NCI-H345 treated with DMSO at 0.1 percent for 48 hours (cell line): Measurements from ENCODE around the gene KIRREL1.

Experiments
- DNase-seq: peaks from one replicate; lab custom pipeline; 2025; ENCODE audit not compliant: unreplicated experiment; lab: John Stamatoyannopoulos, UW

KIRREL1 gene

DNA sequence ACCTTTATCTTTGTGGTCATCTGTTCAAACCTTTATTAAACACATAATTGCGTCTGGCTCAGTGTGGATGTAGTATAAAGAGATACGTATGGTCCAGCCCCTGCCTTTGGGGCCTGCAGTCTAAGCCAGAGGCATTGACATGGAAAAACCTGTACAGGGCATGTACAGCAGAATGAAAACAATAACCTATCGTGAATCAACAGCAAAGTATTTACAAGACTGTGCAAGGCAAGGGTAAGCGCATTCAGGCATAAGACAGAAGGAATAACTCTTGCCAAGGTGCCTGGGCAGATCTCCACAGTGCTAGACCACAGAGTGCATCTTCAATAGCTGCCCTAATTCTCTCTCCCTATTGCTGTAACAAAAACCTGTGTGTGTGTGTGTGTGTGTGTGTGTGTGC lies 35.5 kb downstream of the KIRREL1 start:
- no peak for DNase-seq

DNA sequence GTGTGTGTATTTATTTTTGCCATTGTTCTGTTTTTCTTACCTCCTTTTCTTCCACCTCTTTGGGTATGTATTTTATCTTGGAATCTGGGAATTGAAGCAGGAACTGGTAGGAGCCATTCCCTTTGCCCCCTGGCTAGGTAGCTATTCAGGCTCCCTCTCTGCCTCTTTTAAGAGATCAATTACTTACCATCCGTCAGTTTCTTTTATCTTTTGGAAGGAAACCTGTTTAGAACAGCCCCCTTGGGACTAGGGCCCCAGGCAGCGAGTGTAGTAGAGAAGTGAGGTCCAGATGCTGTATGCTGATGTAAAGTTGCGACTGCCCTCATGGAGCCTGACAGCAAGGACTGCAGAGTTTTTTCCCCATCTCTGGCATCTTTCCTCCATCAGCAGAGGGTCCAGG lies 41.6 kb downstream of the KIRREL1 start:
- DNase-seq: no peak

DNA sequence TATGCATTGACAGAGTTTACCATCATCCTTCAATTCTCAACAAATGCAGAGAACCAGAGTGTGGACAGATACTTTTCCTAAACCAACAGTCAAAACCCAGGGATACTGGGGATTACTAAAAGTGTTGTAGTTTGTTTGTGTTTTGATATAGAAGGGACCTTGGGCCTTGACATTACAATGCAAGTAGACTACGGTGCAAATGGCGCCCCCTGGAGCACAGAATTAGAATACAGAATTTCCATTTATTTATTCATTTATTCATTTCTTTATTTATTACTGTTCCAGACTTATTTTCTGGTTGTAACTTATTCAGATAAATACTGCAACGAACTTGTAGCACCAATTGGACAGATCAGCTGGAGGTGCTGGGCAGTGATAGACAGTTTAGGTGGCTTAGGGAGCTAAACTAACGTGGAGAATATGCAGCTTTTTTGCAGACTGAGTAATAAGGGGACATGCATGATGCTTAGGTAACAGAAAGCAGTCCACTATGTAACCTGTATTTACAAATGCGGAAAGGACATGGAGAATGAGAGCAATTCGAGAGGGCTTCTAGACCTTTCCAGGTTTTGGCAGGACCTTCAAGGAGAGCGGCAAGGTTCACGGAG lies 42.6 kb downstream of the KIRREL1 start:
- no peak for DNase-seq

DNA sequence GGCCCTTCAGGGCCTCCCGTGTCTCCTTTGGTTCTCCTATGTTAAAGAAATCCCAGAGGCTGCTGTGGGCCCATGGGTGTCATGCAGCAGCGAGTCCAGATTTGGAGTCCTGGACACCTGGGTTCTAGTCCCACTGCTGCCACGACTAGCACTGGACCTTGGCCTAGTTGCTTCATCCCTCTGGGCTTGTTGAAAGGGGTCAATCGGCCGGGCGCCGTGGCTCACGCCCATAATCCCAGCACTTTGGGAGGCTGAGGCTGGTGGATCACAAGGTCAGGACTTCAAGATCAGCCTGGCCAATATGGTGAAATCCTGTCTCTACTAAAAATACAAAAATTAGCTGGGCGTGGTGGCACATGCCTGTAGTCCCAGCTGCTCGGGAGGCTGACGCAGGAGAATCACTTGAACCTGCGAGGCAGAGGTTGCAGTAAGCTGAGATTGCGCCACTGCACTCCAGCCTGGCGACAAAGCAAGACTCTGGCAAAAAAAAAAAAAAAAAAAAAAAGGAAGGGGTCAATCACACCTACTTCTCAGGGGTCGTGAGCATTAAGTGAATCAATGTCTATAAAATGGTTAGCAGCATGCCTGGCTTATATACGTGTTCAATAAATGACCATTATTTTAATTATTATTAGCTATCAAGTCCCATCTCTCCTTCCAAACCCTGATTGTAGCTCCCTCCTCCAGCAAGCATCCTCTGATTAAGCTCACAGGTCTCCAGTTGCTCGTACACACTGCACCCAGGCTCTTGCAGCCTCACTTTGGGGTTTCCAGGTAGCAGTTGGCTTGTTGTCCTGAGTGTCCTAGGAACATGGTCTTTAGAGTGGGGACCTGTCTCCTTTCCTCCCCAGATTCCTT lies 43.8 kb downstream of the KIRREL1 start:
- no peak for DNase-seq

DNA sequence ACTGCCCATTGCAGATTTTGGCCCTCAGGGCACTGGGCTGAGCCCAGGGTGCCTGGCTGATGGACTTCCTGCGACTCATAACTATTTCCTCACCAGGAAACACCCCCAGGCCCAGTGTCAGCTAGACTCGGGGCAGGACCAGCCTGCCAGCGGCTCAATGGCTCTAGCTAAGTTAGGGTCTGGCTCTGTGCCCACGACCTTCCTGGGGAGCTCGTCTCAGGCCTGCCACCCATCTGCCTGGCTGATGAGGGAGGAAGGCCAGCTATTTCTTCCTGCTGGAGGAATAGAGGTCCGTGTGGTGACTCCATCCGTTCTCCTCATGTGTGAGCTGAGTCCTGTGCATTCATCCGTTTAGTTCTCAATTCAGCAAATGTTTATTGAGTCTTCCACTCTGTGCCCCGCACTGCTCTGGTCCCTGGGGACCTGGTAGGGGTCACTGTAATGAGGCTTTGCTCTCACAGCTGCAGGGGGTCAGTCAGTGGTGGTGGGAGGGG lies 44.5 kb downstream of the KIRREL1 start:
- no peak for DNase-seq

DNA sequence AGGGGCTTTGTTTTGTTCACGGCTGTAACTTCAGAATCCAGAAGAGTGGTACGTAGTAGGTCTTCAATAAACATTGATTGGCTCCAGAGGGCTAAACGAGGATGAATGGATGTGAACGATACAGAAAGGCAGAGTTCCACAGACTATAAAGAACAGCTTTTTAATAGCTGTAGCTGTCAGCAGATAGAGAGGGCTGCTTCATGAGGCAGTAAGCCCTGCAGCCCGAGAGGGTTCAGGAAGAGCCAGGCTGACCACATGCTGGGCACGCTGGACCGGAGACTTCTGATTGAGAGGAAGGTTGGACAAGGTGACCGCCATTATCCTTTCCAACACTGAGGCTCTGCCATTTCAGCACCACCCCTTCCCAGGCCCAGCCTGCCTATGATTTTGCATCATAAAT lies 45.3 kb downstream of the KIRREL1 start:
- no peak for DNase-seq

DNA sequence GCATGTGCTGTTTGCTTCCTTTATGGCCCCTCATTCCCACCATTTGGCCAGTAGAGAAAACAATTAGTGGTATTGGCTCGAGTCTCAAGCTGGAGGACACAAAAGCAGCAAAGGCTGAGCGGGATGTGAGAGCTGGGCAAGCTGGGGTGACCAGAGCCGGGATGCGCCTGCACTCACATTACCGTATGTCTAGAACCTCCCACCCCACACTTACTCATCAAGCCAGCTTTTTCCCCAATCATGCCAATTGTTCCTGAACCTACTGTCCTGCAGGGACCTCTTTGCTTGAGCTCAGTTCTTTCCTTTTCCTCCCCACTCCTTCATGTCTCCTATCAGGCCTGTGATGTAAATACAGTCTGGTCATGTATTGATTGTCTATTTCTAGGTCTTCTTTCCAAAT lies 45.9 kb downstream of the KIRREL1 start:
- DNase-seq: no peak

DNA sequence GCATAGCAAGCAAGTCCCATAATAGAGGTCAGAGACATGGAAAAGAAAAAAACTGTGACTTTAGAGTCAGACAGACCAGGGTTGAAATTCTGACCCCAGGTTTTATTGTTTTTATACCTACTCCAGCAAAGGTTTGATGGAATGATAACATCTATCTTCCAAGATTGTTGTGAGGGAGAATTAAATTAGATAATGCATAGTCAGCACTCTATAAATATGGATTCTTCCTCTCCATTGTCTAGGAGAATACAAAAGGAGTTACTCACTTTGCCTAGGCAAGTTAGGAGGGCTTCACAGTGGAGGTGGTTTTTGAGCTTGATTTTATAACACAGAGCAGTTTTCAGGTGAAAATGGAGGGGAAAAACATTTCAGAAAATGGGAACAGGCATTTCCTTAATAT lies 46.9 kb downstream of the KIRREL1 start:
- DNase-seq: no peak

DNA sequence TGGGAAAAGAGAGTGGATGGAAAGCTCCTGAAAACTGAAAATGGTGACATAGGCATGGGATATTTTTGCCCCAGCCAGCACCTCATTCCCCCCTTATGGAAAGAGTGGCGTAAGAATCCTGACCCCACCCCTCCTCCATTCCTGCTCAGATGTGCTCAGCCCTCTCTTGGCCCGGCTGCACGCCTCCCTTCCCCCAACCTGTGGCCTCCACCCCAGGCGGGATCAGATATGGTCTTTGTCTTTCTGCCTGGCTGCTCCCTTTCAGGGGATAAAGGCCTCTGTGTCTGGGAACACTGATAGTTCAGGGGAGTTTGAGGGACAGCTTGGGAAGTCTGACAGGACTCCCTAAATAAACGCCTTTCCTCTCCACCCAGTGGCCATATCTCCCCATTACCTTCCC lies 49.8 kb downstream of the KIRREL1 start:
- no peak for DNase-seq

DNA sequence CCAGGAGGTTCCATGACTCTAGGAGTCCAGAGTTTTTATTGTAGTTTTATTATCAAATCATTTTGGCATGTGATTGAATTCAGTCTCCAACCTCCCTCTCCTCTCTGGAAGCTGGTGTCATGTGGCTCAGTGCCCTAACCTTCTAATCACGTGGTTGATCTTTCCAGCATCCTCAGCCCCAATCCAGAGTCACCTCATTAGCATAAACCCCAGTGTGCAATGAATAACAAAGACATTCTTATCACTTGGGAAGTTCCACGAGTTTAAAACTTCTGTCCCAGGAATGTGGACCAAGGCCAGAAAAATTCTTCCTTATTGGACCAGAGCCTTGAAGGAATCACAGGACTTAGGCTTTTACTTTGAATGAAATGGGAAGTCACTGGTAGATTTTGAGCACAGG lies 52.2 kb downstream of the KIRREL1 start:
- DNase-seq: no peak

DNA sequence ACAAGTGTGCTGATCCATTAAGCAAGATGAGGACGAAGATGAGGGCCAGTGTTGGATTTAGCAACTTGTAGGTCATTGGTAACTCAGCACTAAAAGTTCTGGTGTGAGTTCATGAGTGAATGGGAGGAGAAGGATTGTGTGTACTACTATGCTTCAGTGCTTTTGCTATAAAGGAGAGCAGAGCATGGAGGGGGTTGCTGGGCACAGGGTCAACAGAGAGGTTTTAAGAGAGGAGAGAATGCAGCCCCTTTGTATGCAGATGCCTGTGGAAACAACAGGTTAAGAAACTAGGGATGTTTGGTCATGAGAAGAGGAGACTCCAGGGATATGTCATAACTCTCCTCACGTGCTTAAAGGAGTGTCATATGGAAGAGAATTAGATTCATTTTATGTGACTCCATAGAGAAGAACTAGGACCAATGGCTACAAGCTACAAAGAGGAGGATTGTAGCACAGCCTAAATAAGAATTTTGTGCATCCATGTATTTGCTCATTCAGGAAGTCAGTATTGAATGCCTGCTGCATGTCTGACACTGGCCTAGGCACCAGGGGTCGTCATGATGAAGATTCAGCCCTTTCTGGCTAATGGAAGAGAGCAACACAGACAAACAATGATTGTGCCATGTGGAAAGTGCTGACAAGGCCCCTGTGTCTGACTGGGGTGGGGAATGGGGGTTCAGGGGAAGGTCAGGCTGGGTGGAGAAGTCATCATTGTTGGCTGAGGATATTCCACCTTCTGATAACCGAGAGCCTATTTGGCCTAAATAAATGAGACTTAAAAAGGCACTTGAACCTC lies 53.5 kb downstream of the KIRREL1 start:
- DNase-seq: no peak

DNA sequence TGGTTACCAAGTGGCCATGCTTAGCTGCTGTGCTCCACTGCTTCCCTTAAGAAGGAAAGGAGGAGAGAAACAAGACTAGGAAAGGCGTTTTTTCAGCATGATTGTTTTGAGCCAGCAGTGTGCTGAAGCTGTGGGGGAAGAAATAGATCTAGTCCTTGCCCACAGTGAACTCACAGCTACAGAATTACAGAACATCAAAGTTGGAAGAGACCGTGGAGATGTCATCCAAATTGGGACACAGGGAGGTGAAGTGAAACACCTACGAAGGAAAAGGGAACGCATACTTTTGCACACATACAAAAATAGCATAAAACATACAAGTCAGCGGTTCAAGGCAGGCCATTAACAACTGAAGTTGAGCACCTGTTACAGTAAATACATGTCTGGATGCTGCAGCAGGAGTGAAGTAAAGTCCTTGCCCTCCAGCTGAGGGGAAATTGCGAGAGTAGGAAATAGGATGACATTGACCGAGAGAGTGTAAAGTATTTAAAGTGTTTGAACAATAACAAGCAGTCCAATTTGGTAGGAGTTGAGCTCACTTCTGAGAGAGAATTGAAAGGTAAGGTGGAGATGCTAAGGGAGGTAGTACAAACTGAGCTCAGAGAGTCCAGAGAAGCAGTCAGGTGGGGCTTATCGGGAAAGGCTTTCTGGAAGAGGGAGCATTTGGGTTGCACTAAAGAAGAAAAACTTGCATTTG lies 55.1 kb downstream of the KIRREL1 start:
- DNase-seq: no peak

DNA sequence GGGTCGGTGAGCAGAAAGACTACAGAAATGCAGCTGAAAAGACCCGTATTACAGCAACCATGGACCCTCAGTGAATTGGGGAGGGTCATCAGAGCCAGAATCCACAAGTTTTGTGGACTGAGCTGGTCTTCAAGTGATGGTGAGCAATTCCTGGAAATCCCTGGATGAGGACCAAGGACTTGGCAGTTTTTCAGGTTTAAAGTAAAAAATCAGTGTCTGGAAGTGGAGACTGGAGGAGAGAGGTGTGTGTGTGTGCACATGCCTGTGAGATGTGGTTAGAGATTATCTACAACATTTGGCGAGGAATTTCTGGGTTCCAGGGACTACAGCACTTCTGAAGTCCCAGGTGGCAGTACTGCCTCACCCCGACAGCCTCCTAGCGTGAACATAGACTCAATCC lies 56.4 kb downstream of the KIRREL1 start:
- DNase-seq: no peak

DNA sequence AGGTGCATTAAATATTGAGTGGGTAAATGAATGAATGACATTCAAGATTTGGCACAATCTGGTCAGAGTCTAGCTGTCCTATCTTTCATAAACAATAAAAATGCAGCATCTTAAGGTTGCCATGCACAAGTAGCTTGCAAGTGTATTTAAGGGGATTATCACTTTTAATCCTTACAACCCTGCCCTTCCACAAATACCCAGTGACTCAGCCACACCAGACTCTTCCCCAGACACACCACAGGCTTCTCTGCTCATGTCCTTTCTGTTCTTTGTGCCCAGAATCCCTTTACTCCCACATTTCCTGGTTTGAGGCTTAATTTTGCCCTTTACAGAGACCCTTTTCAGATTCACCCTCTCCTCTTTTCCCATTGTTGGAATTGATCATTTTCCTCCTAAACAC lies 59.8 kb downstream of the KIRREL1 start:
- no peak for DNase-seq

DNA sequence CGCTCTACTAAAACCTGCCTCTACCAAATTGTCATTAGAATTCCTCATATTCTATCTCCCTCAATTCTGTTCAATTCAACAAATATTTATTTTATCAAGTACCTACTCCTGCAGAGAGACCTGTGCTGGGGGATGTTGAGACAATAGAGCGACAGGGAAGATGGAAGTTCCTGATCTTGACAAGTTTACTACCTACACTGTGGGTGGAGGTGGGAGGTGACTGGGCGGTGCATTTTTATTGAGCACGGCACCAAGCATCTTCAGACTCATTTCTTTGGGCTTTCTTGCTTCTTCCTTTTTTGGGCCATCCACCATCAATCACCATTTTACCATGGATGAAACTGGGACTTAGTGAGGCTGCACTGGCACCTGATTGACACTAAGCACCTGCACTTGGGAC lies 61.3 kb downstream of the KIRREL1 start:
- DNase-seq: no peak

DNA sequence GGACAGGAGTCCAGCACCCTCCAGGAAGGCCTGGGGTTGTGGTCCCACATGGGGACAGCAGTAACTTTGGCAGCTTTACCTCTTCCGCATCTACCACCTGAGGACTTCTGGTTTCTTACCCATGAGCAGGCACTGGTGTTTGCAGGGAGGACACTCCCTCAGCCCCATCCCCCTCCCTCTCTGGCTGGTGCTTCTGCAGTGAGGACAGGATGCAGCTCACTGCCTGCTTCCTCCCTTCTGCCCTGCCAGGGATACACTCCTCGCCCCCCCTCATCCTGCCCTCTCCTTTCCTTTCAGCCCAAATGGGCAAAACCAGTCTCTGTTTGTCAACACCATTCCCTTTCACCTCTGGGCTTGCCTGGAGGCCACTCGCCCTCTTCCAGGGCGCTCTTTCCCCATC lies 62.4 kb downstream of the KIRREL1 start:
- DNase-seq: no peak

DNA sequence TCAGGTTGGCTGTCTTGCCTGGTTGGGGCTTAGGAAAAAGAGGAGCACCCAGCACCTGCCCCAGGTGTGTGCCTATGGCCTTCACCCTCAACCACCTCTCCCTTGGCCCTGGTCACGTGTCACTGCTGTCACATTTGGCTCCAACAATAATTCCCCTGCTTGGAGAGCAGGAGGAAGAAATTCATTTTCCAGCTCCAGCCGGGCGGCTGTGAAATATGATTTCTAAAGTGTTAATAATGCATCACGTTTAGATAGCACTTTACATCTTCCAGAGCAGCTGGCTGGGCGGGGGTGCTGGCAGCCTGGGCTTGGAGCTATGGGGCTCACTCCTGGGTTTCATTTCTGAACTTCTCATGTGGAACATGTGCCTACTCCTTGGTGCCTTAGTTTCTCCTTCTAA lies 63.1 kb downstream of the KIRREL1 start:
- no peak for DNase-seq

DNA sequence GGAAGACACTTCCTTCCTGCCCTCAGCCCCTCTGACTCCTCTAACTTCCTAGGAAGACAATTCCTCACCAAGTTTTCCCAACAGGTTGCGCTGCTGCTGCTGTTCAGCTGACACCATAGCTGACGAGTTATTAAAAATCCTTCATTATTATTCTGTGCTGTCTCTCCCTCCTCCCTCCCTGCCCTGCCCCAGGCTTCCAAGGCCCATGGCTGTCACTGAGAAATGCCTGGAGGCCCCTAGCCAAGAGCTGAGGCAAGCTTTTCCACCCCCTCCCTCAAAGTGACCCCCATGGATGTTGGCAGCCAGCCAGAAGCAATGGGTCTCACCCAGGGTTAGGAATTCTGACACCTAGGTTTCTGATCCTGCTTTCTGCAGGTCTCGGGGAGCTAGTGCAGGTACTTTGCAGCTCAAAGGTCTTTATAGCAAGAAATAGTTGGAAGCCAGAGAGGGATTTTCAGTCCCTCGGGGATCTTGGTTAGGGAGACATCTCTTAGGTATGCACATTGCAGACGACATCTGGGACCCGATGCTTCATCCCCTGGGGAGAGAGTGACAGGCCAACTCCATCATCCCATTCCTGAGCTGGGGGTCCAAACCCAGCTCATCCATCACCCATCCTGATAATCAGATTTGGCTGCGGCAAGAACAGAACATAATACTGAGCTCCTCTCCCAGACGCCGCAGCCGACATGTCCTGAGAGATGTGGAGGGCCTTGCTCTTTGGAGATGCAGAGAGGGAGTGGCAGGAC lies 65.0 kb downstream of the KIRREL1 start:
- DNase-seq: no peak

DNA sequence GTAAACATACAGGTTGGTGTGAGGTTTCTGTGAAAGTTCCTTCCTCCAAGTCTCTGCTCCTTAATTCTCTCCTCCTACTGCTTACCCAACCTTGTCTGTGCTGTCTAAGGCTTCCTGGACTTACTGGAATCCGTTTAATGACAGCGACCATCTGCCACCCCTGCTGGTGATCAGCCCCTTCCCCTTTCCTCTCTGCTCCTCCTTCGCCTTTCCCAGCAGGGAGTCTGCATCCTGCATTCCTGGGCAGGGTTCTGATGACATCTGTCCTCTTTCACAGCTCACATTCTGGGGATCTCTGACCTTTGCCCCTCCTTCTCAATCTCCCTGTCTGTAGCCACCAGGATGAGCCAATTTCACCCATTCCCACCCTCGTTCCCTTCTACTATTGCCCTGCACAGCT lies 66.5 kb downstream of the KIRREL1 start:
- no peak for DNase-seq

DNA sequence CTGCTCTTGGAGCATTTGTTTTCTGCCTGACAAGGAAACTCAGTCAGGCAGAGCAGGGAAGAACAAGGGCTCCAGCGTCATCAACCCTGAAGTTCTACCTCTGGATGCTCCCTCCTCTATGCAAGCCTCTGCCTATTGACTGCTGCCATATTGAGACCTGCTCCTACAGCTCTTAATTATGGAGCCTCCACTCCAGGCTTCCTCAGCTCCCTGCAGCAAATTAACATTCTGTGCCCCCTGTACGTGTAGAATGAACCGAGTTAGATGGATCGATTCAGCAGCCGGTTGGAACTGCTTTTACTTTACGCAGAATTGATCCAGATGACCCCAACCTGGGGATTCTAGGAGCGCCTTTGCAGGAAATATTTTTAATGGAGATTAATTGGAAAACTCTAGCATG lies 68.7 kb downstream of the KIRREL1 start:
- DNase-seq: no peak

DNA sequence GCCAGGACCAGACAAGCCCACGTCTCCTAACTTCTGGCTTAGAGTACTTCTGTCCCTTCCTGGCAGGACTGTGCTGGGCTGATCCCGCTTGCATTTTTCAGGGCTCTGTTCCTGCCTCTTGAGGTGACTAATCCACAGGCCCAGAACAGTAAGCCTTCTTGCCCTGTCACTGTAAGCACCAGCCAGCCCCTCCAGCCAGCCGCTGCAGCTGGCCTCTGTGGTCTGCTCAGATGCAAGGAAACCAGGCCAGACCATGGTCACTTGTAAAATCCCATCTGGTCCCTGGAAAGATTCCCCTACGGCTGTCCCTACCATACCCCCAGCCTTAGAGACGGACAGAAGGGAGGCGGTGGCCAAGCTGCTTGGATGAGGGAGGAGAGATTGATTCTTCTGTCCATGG lies 74.2 kb downstream of the KIRREL1 start:
- no peak for DNase-seq
